Tongue (tissue), 2 donors: Measurements from ENCODE around the gene LPIN2. TPM values are rescaled to one million over a fixed set of nuclear protein-coding genes. Genes with fewer than 3 reads are reported as not detected.
"Not testable (repeated sequence)": the region's sequence is repeated elsewhere in the genome, so short reads cannot be mapped to it uniquely, and the experiment has no call there.

Experiments used
- DNase-seq: peaks from one replicate; pipeline ENCODE4 v3.0.0-alpha.2; 2015
- total RNA-seq: library from RNA; depleted of rRNA; stranded (reverse); fragments of >200 nt; gene quantifications from one replicate; pipeline ENCODE4 v1.2.3, GENCODE V29; 2014

LPIN2 gene, protein sequence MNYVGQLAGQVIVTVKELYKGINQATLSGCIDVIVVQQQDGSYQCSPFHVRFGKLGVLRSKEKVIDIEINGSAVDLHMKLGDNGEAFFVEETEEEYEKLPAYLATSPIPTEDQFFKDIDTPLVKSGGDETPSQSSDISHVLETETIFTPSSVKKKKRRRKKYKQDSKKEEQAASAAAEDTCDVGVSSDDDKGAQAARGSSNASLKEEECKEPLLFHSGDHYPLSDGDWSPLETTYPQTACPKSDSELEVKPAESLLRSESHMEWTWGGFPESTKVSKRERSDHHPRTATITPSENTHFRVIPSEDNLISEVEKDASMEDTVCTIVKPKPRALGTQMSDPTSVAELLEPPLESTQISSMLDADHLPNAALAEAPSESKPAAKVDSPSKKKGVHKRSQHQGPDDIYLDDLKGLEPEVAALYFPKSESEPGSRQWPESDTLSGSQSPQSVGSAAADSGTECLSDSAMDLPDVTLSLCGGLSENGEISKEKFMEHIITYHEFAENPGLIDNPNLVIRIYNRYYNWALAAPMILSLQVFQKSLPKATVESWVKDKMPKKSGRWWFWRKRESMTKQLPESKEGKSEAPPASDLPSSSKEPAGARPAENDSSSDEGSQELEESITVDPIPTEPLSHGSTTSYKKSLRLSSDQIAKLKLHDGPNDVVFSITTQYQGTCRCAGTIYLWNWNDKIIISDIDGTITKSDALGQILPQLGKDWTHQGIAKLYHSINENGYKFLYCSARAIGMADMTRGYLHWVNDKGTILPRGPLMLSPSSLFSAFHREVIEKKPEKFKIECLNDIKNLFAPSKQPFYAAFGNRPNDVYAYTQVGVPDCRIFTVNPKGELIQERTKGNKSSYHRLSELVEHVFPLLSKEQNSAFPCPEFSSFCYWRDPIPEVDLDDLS
- total RNA-seq, result 22.4 TPM

DNA sequence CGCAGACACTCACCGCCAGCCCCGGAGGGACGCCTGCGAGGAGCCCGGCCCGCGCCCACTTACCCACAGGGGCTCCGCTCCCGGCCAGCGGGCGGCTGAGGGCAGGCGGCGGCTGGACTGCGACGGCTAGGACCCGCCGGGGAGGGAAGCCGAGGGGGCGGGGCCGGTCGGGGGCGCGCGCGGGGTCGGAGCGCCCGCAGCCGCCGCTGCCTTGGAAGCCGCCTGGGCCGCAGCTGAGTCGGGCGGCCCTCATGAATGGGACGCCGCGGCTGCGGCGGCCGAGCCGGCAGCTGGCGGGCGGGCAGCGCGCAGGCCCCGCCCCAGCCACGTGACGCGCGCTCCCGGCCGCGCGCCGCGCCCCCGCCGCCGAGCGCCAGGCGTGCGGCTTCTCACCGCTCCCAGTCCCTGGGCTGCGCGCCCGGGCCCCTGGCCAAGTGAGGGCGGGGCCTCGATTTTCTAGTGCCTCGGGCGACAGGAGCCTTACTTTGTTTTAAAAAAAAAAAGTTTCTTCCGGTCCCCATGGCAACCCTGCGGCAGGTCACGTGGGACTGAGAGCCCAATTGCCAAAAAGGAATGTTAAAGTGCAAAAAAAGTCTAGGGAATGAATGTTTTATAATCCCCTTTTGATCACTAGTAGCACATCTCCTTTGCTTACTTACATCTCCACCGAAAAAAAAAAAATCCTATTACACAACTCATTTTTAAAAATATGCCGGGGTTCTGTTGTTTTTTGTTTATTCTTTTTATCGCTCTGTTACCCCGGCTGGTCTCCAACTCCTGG, at the start of gene LPIN2:
TSS of gene LPIN2 (minus strand) at position 121 of the 781 bp plus-strand sequence. CDS start 52,304 bp downstream, outside the sequence.
- DNase-seq, result peak; percentile 98

DNA sequence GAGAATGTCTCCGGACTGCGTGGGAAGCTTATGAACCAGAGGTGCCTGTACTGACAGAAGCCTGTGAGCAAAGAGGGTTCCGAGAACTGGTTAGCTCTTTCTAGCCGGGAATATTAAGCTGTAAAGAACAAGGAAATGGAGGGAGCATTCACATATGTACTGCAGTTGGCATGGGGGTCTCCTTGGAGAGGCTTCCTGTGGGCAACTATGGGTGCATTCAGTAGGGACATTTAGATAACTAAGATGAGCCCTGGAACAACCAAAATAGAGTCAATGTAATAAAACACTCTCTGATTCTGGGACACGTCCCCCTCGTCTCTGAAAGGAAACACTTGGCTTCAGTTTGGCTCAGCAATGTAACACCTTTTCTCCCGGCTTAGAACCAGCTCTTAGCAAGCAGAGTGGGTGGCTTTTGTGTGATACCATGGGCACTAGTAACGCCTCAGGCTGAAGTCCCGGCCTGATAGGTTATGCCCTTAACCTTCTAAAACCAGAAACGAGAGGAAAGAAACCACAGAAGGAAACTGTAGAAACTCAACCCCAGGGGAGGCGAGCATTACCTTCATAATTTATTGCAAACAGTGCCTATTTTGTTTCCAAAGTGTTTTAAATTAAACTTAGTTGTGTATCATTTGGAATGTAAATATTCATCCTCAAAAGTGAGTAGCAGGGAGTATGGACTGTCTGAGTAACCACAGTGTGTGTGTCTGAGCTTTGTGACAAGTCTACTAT, 48.8 kb upstream of the LPIN2 start:
- no peak for DNase-seq

DNA sequence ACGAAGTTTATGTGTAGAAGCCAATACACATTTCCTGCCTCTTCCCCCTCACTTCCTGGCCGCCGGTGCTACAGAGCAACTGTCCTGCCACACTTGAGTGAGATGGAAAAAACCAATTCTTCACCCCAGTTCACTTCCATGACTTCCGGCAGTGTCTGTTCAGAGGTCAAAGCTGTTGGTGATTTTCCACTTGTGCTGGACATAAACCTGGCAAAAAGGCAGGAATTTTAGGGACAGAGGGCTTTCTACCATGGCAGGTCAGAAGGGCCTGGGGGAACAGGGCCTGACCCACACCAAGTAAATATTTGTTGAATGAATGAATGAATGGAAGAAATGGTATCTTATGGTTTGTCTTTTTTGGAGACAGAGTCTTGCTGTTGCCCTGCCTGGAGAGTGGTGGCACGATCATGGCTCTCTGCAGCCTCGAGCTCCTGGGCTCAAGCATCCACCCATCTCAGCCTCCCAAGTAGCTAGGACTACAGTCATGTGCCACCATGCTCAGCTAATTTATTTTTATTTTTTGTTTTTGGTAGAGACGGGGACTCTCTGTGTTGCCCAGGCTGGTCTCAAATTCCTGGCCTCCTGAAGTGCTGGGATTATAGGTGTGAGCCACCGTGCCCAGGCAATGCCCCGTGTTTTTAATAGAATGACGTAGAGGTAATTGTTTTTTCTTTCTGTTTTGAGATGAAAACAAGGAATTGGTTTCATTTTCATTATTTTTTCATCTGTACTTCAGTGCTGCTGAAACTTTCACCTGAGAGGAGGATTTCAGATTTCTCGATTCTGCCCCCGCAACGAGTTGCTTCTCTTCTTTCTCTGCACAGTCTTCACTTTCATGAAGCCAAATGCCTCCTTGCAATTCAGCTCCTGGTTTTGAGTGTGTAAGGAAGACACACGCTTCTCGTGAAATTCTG, 48.0 kb upstream of the LPIN2 start:
- DNase-seq, result no peak

DNA sequence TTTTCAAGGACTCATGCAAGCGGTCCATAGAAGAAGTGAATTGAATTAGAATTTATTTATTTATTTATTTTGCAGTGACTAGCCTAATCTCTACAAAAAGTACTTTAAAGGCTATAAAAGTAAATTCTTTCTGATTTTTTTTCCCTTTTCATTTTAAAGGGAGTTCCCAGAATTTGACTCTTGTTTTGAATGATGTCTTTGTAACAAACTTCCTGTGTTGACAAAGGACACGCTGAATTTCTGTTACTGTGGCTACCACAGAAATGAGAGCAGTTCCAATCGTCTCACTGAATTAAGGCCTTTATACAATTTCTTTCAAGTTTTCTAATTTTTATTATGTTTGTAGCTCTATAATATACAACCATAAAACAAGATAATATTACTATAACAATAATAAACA, 46.3 kb upstream of the LPIN2 start:
- DNase-seq, result no peak

DNA sequence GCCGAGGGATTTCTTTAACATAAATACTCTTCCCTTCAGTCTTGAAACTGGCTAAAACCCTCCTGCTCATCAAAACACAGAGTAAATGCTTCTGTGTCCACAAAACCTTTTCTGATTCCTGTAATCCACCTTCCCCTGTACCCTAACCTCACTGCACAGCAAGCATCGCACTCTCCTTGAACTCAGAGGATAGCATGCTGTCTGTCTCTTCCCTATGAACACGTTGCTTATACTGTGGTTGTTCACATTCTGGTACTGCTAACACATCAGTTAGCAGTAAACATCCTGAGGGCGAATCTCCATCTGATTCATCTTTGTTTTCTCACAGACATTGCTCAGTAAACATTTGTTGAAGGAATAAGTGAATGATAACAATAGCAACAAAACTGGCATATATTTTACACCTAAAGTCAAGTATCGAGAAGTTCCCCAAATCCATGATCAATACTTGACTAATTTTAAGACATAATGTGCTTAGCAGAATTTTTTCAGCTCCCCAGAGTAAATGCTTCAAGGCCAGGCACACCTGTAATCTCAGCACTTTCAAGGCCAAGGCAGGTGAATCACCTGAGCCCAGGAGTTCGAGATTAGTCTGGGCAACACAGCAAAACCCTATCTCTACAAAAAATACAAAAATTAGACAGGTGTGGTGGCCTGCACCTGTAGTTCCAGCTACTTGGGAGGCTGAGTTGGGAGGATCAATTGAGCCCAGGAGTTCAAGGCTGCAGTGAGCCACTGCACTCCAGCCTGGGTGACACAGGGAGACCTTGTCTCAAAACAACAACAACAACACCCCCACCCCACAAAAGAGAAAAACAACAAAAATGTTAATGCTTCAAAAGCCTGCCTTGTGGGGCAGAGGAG, 45.6 kb upstream of the LPIN2 start:
- no peak for DNase-seq

DNA sequence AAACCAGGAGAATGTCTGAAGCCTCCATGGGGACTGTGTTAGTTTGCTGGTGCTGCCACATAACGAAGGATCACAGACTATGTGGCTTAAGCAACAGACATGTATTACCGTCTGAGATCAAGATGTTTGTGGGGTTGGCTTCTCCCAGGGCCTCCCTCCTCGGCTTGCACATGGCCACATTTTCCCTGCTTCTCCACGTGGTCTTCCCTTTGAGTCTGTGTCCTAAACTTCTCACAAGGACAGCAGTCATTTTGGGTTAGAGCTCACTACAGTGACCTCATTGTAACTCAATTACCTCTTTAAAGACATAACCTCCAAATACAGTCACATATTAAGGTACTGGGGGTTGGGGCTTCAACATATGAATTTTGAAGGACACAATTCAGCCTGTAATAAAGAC, 44.6 kb upstream of the LPIN2 start:
- no peak for DNase-seq

DNA sequence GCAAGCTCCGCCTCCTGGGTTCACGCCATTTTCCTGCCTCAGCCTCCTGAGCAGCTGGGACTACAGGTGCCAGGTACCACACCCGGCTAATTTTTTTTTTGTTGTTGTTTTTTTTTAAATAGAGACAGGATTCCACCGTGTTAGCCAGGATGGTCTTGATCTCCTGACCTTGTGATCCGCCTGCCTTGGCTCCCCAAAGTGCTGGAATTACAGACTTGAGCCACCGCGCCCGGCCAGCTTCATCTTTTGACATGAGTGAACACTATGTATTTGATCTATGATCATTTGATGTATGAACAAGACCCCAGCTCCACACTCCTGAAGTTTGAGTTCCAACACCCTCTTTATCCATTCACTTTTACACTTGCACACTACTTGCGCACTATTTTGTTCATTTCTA, 43.4 kb upstream of the LPIN2 start:
- DNase-seq, result no peak

DNA sequence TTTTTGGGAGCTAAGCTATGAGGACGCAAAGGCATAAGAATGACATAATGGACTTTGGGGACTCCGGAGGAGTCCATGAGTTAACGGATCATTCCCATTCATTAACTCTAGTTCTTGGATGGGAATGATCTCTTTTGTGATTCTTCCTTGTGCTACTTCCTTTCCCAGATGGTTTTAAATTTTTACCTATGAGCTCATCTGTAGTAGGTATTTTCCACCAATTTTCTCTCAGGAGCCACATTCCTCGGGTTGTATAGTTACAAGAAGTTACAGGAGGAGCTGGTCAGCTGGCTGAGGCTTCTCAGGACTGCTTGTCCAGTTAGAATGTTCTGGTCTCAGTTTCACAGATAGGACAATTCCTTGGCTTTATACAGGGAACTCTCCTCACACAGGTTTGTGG, 42.9 kb upstream of the LPIN2 start:
- no peak for DNase-seq

DNA sequence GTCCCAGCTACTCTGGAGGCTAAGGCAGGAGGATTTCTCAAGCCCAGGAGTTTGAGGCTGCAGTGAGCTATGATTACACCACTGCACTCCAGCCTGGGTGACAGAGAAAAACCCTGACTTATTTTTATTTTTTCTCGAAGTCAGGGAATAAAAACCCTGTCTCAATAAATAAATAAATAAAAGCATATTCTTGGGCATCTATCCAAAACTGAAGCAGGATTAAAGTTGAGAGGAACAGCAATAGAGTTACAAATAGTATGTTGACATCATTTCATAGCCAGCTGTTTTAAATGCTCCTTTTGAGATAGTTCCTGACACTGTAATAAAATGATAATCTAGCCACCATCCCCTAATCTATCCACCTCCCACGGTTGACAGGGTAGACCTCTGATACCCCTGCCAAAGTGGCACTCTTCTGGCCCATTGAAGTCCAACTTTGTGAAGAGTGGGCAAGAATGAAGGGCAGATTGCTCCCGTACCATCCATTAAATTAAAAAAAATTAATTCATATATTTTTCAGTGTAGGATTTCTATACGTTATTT, 42.3 kb upstream of the LPIN2 start:
- no peak for DNase-seq

DNA sequence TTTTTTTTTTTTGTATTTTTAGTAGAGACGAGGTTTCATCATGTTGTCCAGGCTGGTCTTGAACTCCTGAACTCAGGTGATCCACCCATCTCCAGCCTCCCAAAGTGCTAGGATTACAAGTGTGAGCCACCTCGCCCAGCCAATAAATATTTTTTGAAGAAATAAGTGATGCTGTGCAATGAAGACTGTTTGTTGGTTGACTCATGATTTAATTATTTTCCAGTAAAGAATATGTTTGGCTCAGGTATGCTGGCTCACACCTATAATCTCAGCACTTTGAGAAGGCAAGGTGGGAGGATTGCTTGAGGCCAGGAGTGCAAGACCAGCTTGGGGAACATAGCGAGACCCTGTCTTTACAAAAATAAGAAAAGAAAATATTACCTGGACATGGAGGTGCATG, 41.8 kb upstream of the LPIN2 start:
- DNase-seq, result no peak

DNA sequence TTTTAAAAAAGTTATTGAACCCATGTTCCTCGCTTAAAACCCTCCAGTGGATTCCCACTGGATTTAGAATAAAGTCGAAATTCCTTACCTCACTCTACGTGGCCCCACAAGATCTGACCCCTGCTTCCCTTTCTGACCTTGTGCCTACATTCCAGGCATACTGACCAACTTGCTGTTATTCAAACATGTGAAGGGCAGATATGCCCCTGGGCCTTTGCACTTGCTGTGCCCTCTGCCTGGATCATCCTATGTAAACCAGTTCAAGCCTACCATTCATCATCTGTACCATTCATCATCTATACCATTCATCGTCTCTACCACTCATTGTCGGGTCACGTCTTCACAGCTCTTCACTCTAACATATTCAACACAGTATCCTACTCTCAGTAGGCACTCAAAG, 41.3 kb upstream of the LPIN2 start:
- DNase-seq, result no peak

DNA sequence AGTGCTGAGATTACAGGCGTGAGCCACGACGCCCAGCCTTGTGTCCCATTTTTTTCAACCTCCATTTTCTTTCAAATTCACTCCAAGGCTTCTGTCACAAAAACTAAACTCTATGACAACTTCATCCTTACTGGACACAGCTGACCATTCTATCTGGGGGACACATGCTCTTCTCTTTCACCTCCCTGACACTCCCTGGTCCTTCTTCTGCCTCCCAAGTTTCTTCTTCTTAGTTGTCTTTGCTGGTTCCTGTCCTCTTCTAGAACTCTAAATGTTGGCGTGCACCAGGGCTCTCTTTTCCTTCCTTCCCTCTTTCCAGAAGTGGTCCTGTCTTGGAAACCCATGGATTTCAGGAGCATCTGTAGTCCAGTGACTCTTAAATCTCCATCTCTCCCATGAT, 40.1 kb upstream of the LPIN2 start:
- DNase-seq, result no peak

DNA sequence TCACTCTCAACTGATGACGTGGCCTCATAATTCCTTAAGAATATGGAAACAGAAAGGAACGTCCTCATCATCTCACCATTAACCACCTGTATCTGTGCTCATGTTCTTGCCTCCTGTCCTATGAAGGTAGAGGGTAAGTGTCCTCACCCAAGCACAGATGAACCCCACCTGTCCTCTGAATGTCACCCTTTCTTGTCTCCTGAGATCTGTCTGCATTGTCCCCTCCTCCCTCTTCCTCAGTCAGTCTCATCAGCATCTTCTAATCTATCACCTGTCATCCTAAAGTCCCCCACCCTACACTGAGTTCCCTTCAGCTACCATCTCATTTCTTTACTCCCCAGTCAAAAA, 39.4 kb upstream of the LPIN2 start:
- no peak for DNase-seq

DNA sequence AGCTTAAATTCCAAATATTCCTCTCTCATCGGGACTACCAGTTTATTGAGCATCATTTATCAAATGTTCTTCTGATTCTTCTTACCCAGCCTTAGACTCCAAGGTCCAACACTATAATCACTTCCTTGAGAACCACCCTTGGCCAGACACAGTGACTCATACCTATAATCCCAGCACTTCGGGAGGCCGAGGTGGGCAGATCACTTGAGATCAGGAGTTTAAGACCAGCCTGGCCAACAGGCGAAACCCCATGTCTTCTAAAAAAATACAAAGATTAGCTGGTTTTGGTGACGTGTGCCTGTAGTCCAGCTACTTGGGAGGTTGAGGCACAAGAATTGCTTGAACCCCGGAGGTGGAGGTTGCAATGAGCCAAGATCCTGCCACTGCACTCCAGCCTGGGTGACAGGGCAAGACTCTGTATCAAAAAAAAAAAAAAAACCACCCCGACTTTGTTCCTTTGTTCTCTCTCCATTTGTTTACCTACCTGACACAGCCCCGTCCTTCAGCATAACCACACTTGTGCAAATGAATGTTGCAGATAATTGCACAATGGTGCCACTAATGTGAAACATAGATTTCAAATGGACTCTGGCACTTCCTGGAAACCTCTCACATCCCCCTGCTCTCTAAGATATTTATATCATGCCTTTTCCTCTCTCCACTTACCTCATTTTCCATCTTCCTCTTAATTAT, 38.9 kb upstream of the LPIN2 start:
- DNase-seq, result no peak

DNA sequence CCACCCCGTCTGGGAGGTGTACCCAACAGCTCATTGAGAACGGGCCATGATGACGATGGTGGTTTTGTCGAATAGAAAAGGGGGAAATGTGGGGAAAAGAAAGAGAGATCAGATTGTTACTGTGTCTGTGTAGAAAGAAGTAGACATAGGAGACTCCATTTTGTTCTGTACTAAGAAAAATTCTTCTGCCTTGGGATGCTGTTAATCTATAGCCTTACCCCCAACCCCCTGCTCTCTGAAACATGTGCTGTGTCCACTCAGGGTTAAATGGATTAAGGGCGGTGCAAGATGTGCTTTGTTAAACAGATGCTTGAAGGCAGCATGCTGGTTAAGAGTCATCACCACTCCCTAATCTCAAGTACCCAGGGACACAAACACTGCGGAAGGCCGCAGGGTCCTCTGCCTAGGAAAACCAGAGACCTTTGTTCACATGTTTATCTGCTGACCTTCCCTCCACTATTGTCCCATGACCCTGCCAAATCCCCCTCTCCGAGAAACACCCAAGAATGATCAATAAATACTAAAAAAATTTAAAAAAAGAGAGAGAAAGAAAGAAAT, 37.0 kb upstream of the LPIN2 start:
- DNase-seq, result not testable (repeated sequence)

DNA sequence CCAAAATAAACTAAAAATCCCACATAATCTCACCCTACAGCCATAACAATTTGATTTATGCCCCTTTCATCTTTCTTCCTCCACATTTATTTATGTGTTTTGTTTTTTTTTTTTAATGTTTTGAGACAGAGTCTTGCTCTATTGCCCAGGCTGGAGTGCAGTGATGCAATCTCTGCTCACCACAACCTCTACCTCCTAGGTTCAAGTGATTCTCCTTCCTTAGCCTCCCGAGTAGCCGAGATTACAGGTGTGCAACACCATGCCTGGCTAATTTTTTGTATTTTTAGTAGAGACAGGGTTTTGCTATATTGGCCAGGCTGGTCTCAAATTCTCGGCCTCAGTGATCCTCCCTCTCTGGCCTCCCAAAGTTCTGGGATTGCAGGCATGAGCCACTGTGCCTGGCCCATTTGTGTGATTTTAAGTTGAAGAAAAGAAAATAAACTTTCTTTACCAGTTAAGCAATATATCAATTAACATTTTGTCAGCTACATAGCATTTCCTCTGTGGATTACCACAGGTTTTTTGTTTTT, 35.9 kb upstream of the LPIN2 start:
- no peak for DNase-seq

DNA sequence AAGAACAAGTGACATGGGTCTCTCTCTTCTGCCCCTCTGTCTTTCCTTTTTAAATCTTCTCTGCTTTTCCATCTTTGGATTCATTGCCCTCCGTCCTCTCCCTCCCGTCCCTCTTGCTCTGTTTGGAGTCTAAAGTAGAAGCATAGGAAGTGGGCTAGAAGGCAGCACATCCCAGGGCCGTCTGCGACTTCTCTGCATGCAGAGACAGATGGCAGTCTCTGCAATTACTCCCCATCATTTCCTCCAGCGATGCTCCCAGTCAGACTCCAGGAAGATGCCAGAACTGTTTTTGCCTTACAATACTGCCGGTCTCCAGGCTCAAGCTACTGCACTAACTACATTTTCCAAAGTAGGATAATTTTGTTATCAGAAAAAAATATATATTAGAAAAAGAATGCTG, 35.2 kb upstream of the LPIN2 start:
- DNase-seq, result no peak

DNA sequence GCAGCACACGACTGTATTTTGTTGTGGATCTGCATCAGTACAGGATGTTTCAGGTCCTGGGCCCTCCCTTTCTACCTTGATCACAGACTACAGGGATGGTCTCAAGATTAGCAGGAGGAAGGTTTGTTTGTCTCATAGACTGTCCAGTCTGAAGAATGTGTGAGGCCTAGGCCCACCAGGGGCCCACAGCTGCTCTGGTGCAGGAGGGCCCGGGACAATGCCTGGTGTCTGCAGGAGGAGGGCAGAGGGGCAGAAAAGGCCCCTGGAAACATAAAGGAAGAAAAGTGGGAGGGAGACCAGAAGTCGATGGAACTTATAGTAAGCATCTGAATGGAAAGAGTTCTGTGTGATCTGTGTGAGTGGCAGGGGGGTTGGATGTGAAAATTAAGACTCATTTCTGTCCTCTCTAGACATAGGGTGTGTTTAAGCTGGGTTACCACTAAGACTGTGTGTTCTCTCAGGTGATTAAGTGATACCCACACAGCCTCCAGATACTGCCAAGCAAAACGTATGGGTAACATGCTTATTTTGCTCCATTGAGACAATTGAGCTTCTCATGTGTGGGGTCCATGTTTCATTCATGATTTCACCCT, 33.4 kb upstream of the LPIN2 start:
- DNase-seq, result no peak
